T-helper 2 cell (primary cell): Measurements from ENCODE around the gene OSBPL10.

ENCODE experiments used
- DNase-seq, 5 experiments: peaks; one replicate each; pipeline versions ENCODE4 v3.0.0 to v3.0.0-alpha.2; 2012 to 2022

The OSBPL10 gene

GRCh38 chr3:31988271-31988670 is 7.2 kb upstream of the OSBPL10 start:
- no peak for DNase-seq

GRCh38 chr3:31985831-31986230 is 4.8 kb upstream of the OSBPL10 start:
- no peak for DNase-seq

GRCh38 chr3:31984321-31984720 is 3.3 kb upstream of the OSBPL10 start:
- DNase-seq, result no peak

- peak in 4 of 5 experiments; percentile 3 to 85 (median 18) for DNase-seq
Measured at GRCh38 chr3:31980530-31981205, 394 bp downstream of the OSBPL10 start.

GRCh38 chr3:31979001-31979697 is 1.9 kb downstream of the OSBPL10 start:
- peak in 1 of 5 experiments; percentile 47 for DNase-seq

GRCh38 chr3:31978553-31978952 is 2.5 kb downstream of the OSBPL10 start:
- no peak for DNase-seq

- DNase-seq, result no peak
Measured at GRCh38 chr3:31977736-31978135, 3.3 kb downstream of the OSBPL10 start.

- DNase-seq, result no peak
Measured at GRCh38 chr3:31976302-31976701, 4.8 kb downstream of the OSBPL10 start.

- no peak for DNase-seq
Measured at GRCh38 chr3:31974964-31975363, 6.1 kb downstream of the OSBPL10 start.

GRCh38 chr3:31974471-31974870 is 6.6 kb downstream of the OSBPL10 start:
- DNase-seq, result no peak

GRCh38 chr3:31973837-31974236 is 7.2 kb downstream of the OSBPL10 start:
- no peak for DNase-seq

GRCh38 chr3:31973081-31973480 is 8.0 kb downstream of the OSBPL10 start:
- no peak for DNase-seq

- no peak for DNase-seq
Measured at GRCh38 chr3:31971607-31972006, 9.5 kb downstream of the OSBPL10 start.

GRCh38 chr3:31968927-31969418 is 12.1 kb downstream of the OSBPL10 start:
- no peak for DNase-seq

- no peak for DNase-seq
Measured at GRCh38 chr3:31968369-31968926, 12.6 kb downstream of the OSBPL10 start.

GRCh38 chr3:31967592-31967991 is 13.5 kb downstream of the OSBPL10 start:
- no peak for DNase-seq

GRCh38 chr3:31966978-31967591 is 14.0 kb downstream of the OSBPL10 start:
- DNase-seq, result no peak

- DNase-seq, result peak in 1 of 5 experiments; percentile 59
Measured at GRCh38 chr3:31962801-31963205, 18.3 kb downstream of the OSBPL10 start.

GRCh38 chr3:31960793-31961431 is 20.1 kb downstream of the OSBPL10 start:
- DNase-seq, result no peak

- no peak for DNase-seq
Measured at GRCh38 chr3:31959951-31960792, 20.9 kb downstream of the OSBPL10 start.

GRCh38 chr3:31959251-31959650 is 21.8 kb downstream of the OSBPL10 start:
- DNase-seq, result no peak

- DNase-seq, result no peak
Measured at GRCh38 chr3:31958701-31959152, 22.3 kb downstream of the OSBPL10 start.
